HPDE6-E6E7 (cell line): ENCODE results near the gene TMPRSS6.

Experiments
- DNase-seq: peaks from one replicate; pipeline ENCODE4 v3.0.0; 2011; ENCODE audit warnings: missing footprints; ENCODE audit errors: extremely low spot score

The TMPRSS6 gene

GRCh38 chr22:37117092-37117491 is 7.6 kb upstream of the TMPRSS6 start:
- DNase-seq: no peak

- no peak for DNase-seq
Observed at GRCh38 chr22:37115032-37115431, 5.5 kb upstream of the TMPRSS6 start.

- no peak for DNase-seq
Observed at GRCh38 chr22:37113757-37114156, 4.2 kb upstream of the TMPRSS6 start.

GRCh38 chr22:37112084-37112728 is 2.7 kb upstream of the TMPRSS6 start:
- DNase-seq: no peak

- no peak for DNase-seq
Observed at GRCh38 chr22:37111156-37111717, 1.7 kb upstream of the TMPRSS6 start.

GRCh38 chr22:37107816-37108621 is 1.5 kb downstream of the TMPRSS6 start:
- no peak for DNase-seq

- DNase-seq: no peak
Observed at GRCh38 chr22:37105990-37106389, 3.5 kb downstream of the TMPRSS6 start.

- no peak for DNase-seq
Observed at GRCh38 chr22:37105154-37105553, 4.4 kb downstream of the TMPRSS6 start.

- no peak for DNase-seq
Observed at GRCh38 chr22:37103656-37104452, 5.7 kb downstream of the TMPRSS6 start.

GRCh38 chr22:37103151-37103550 is 6.4 kb downstream of the TMPRSS6 start:
- no peak for DNase-seq

- DNase-seq: no peak
Observed at GRCh38 chr22:37101311-37102066, 8.0 kb downstream of the TMPRSS6 start.

GRCh38 chr22:37100589-37101127 is 8.9 kb downstream of the TMPRSS6 start:
- no peak for DNase-seq

- no peak for DNase-seq
Observed at GRCh38 chr22:37098976-37099591, 10.4 kb downstream of the TMPRSS6 start.

- no peak for DNase-seq
Observed at GRCh38 chr22:37097346-37097745, 12.2 kb downstream of the TMPRSS6 start.

- no peak for DNase-seq
Observed at GRCh38 chr22:37095113-37095512, 14.4 kb downstream of the TMPRSS6 start.

GRCh38 chr22:37094239-37094638 is 15.3 kb downstream of the TMPRSS6 start:
- DNase-seq: no peak

- DNase-seq: no peak
Observed at GRCh38 chr22:37092997-37093396, 16.5 kb downstream of the TMPRSS6 start.

GRCh38 chr22:37091994-37092393 is 17.5 kb downstream of the TMPRSS6 start:
- DNase-seq: no peak

GRCh38 chr22:37090920-37091695 is 18.4 kb downstream of the TMPRSS6 start:
- DNase-seq: no peak

- DNase-seq: no peak
Observed at GRCh38 chr22:37089434-37089833, 20.1 kb downstream of the TMPRSS6 start.
